ENCODE results near the gene CA5B.
"Not testable (repeated sequence)": the region's sequence is repeated elsewhere in the genome, so short reads cannot be mapped to it uniquely, and the experiment has no call there.

The CA5B gene

GRCh38 chrX:15748841-15749240 is 10.8 kb downstream of the CA5B start:
- Histone ChIP-seq H3K36me3 (ENCODE audit: control insufficient read depth, insufficient read depth, low read length) (no peaks in the 10 kb centered on the region), H3K27ac (ENCODE audit: insufficient read depth, low read depth, low read length, poor library complexity, severe bottlenecking) (no peak overlapping the region), H3K27me3 (ENCODE audit: control insufficient read depth, insufficient read depth, low read length, poor library complexity, severe bottlenecking) (no peaks in the 10 kb centered on the region), H3K4me1 (ENCODE audit: control insufficient read depth, insufficient read depth, low read length) (no peaks in the 10 kb centered on the region), H3K9me3 (ENCODE audit: control insufficient read depth, low read length) (no peaks in the 10 kb centered on the region), H3K4me3 (ENCODE audit: insufficient read depth, low read depth, low read length) (no peak overlapping the region)
- 90 to 94% methylated on average over 3 of the region's 3 CpGs for WGBS, 2 experiments

- Histone ChIP-seq H3K36me3 (ENCODE audit: control insufficient read depth, insufficient read depth, low read length) (no peaks in the 10 kb centered on the region), H3K4me3 (ENCODE audit: insufficient read depth, low read depth, low read length) (no peak overlapping the region), H3K27me3 (ENCODE audit: control insufficient read depth, insufficient read depth, low read length, poor library complexity, severe bottlenecking) (no peaks in the 10 kb centered on the region), H3K27ac (ENCODE audit: insufficient read depth, low read depth, low read length, poor library complexity, severe bottlenecking) (no peak overlapping the region), H3K4me1 (ENCODE audit: control insufficient read depth, insufficient read depth, low read length) (no peaks in the 10 kb centered on the region), H3K9me3 (ENCODE audit: control insufficient read depth, low read length) (no peaks in the 10 kb centered on the region)
- WGBS, 2 experiments = 86 to 94% methylated on average over 4 to 6 of the region's 7 CpGs
Measured at GRCh38 chrX:15749642-15750610, 11.9 kb downstream of the CA5B start.

GRCh38 chrX:15750611-15751154 is 12.6 kb downstream of the CA5B start:
- no peak overlapping the region for H3K4me3 ChIP-seq (ENCODE audit: insufficient read depth, low read depth, low read length)
- no peak overlapping the region for H3K27ac ChIP-seq (ENCODE audit: insufficient read depth, low read depth, low read length, poor library complexity, severe bottlenecking)
- no peaks in the 10 kb centered on the region for H3K36me3 ChIP-seq (ENCODE audit: control insufficient read depth, insufficient read depth, low read length)
- WGBS, 2 experiments = 88 to 90% methylated on average over 3 to 5 of the region's 5 CpGs
- no peaks in the 10 kb centered on the region for H3K4me1 ChIP-seq (ENCODE audit: control insufficient read depth, insufficient read depth, low read length)
- H3K9me3 ChIP-seq (ENCODE audit: control insufficient read depth, low read length) = no peaks in the 10 kb centered on the region
- no peaks in the 10 kb centered on the region for H3K27me3 ChIP-seq (ENCODE audit: control insufficient read depth, insufficient read depth, low read length, poor library complexity, severe bottlenecking)

GRCh38 chrX:15751155-15751819 is 13.2 kb downstream of the CA5B start:
- Histone ChIP-seq H3K27ac (ENCODE audit: insufficient read depth, low read depth, low read length, poor library complexity, severe bottlenecking) (no peak overlapping the region), H3K4me1 (ENCODE audit: control insufficient read depth, insufficient read depth, low read length) (no peaks in the 10 kb centered on the region), H3K9me3 (ENCODE audit: control insufficient read depth, low read length) (no peaks in the 10 kb centered on the region), H3K36me3 (ENCODE audit: control insufficient read depth, insufficient read depth, low read length) (no peaks in the 10 kb centered on the region), H3K4me3 (ENCODE audit: insufficient read depth, low read depth, low read length) (no peak overlapping the region), H3K27me3 (ENCODE audit: control insufficient read depth, insufficient read depth, low read length, poor library complexity, severe bottlenecking) (no peaks in the 10 kb centered on the region)
- WGBS, 2 experiments = 85 to 100% methylated on average over 1 to 4 of the region's 4 CpGs

GRCh38 chrX:15755091-15755490 is 17.0 kb downstream of the CA5B start:
- no peaks in the 10 kb centered on the region for H3K4me1 ChIP-seq (ENCODE audit: control insufficient read depth, insufficient read depth, low read length)
- no peaks in the 10 kb centered on the region for H3K9me3 ChIP-seq (ENCODE audit: control insufficient read depth, low read length)
- H3K27ac ChIP-seq (ENCODE audit: insufficient read depth, low read depth, low read length, poor library complexity, severe bottlenecking) = no peak overlapping the region
- no peaks in the 10 kb centered on the region for H3K27me3 ChIP-seq (ENCODE audit: control insufficient read depth, insufficient read depth, low read length, poor library complexity, severe bottlenecking)
- H3K36me3 ChIP-seq (ENCODE audit: control insufficient read depth, insufficient read depth, low read length) = no peaks in the 10 kb centered on the region
- no peak overlapping the region for H3K4me3 ChIP-seq (ENCODE audit: insufficient read depth, low read depth, low read length)
- 95 to 100% methylated on average over 2 of the region's 2 CpGs for WGBS, 2 experiments

- no peak overlapping the region for H3K27ac ChIP-seq (ENCODE audit: insufficient read depth, low read depth, low read length, poor library complexity, severe bottlenecking)
Measured at GRCh38 chrX:15758140-15758539, 20.1 kb downstream of the CA5B start.

GRCh38 chrX:15759886-15760285 is 21.8 kb downstream of the CA5B start:
- not testable (repeated sequence) for H3K4me3 ChIP-seq (ENCODE audit: insufficient read depth, low read depth, low read length); H3K36me3 ChIP-seq (ENCODE audit: control insufficient read depth, insufficient read depth, low read length); H3K27ac ChIP-seq (ENCODE audit: insufficient read depth, low read depth, low read length, poor library complexity, severe bottlenecking); H3K27me3 ChIP-seq (ENCODE audit: control insufficient read depth, insufficient read depth, low read length, poor library complexity, severe bottlenecking); H3K4me1 ChIP-seq (ENCODE audit: control insufficient read depth, insufficient read depth, low read length); H3K9me3 ChIP-seq (ENCODE audit: control insufficient read depth, low read length)
- WGBS, 2 experiments = 91 to 93% methylated on average over 5 to 6 of the region's 6 CpGs

More at GRCh38 chrX:15758140-15758539, 20.1 kb downstream of the CA5B start:
- 78 to 94% methylated on average over 3 of the region's 4 CpGs for WGBS, 2 experiments
- Histone ChIP-seq H3K4me3 (ENCODE audit: insufficient read depth, low read depth, low read length) (no peak overlapping the region), H3K36me3 (ENCODE audit: control insufficient read depth, insufficient read depth, low read length) (no peaks in the 10 kb centered on the region), H3K4me1 (ENCODE audit: control insufficient read depth, insufficient read depth, low read length) (no peaks in the 10 kb centered on the region), H3K9me3 (ENCODE audit: control insufficient read depth, low read length) (no peaks in the 10 kb centered on the region), H3K27me3 (ENCODE audit: control insufficient read depth, insufficient read depth, low read length, poor library complexity, severe bottlenecking) (no peaks in the 10 kb centered on the region)

- Histone ChIP-seq H3K4me3 (ENCODE audit: insufficient read depth, low read depth, low read length) (no peak overlapping the region), H3K4me1 (ENCODE audit: control insufficient read depth, insufficient read depth, low read length) (no peaks in the 10 kb centered on the region), H3K9me3 (ENCODE audit: control insufficient read depth, low read length) (no peaks in the 10 kb centered on the region), H3K27ac (ENCODE audit: insufficient read depth, low read depth, low read length, poor library complexity, severe bottlenecking) (no peak overlapping the region), H3K36me3 (ENCODE audit: control insufficient read depth, insufficient read depth, low read length) (no peaks in the 10 kb centered on the region), H3K27me3 (ENCODE audit: control insufficient read depth, insufficient read depth, low read length, poor library complexity, severe bottlenecking) (no peaks in the 10 kb centered on the region)
- WGBS, 2 experiments = 90 to 93% methylated on average over 5 to 8 of the region's 8 CpGs
Measured at GRCh38 chrX:15761564-15762191, 23.6 kb downstream of the CA5B start.

GRCh38 chrX:15769300-15769954 is 31.4 kb downstream of the CA5B start:
- H3K27ac ChIP-seq (ENCODE audit: insufficient read depth, low read depth, low read length, poor library complexity, severe bottlenecking) = no peak overlapping the region
- no peaks in the 10 kb centered on the region for H3K4me1 ChIP-seq (ENCODE audit: control insufficient read depth, insufficient read depth, low read length)
- H3K9me3 ChIP-seq (ENCODE audit: control insufficient read depth, low read length) = no peaks in the 10 kb centered on the region
- H3K27me3 ChIP-seq (ENCODE audit: control insufficient read depth, insufficient read depth, low read length, poor library complexity, severe bottlenecking) = no peaks in the 10 kb centered on the region
- WGBS, 2 experiments = 17 to 20% methylated on average over 4 of the region's 4 CpGs
- H3K36me3 ChIP-seq (ENCODE audit: control insufficient read depth, insufficient read depth, low read length) = no peaks in the 10 kb centered on the region
- no peak overlapping the region for H3K4me3 ChIP-seq (ENCODE audit: insufficient read depth, low read depth, low read length)

Measured in ectodermal cell (in vitro differentiated cells).